Stimulated activated CD4-positive, alpha-beta T cell treated with anti-CD3 and anti-CD28 coated beads, TNF-alpha, amount 100 ng/mL, for 24 hours (primary cell): ENCODE results near the gene TGM5.
A peak's percentile ranks its signal among the peaks of the same experiment; 100 is the strongest.
"Not testable (repeated sequence)": the region's sequence is repeated elsewhere in the genome, so short reads cannot be mapped to it uniquely, and the experiment has no call there.

Source experiments
- DNase-seq, 3 experiments: peaks; one replicate each; pipeline ENCODE4 v3.0.0-alpha.2; 2020; ENCODE audit warnings: low read depth in 3 of 3

Gene TGM5

DNA sequence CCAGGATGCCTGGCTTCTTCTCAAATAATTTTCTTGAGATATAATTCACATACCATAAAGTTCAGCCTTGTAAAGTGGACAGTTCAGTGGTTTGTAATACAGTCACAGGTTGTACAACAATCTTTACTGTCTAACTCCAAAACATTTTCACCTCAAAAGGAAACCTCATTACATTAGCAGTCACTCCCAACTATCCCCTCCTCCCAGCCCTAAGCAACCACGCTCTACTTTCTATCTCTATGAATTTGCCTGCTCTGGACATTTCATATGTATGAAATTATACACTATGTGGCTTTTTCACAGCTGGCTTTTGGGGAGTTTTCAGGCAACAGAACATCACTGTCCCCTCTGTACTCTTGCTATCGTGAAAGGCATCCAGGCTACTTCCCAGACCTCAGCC lies 17.5 kb downstream of the TGM5 start:
- no peak for DNase-seq

DNA sequence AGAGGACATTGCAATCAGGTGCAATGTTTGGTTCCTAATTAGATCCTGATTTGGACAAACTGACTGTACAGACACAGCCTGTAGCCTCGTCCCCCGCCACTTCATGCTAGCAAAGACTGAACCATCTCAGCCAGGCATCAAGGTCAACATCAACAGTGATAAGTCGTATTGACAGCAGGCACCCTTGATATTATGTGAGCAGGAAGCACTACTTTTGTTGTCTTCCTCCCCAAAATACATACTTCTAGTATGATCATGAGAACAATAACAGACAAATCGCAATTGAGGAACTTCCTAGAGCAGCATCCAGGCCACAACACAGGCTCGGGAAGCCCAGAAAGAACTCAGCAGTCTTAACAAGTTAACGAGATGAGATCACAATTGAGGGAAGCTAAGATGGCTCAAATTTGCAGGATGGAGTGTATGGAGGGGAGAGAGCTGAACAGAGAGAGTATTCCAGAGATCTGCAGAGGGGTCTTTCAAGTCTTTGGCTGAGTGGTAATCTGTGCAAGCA lies 20.4 kb downstream of the TGM5 start:
- DNase-seq = no peak

GRCh38 chr15:43244092-43244491 lies 22.6 kb downstream of the TGM5 start:
- no peak for DNase-seq

DNA sequence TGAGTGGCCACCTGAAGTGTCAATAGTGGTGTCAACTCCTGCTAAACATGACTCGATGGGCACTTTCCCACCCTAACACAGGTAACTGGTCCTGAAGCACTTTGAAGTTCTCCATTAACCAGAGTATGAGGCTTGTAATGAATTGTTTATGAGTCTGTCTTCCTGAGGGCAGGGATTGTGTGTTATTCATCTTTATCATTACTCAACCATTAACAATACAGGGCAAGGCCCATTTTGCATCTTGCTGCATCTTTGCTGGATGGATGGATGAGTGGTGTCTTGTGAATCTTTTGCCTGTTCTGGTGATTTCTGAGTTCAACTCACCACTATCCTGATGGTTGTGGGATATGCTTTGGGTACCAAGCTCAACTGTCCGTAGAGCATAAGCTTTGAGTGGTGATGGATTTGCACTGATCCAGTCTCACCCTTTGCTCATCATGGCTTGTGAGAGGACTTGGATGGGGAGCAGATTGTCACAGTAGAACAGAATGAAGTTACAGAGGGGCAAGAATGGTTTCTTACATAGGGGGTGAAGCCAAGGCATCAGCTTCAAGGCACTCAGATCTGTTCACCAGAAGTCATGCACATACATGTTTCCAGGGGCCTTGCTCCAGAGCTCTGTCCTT lies 23.6 kb downstream of the TGM5 start:
- DNase-seq = no peak

- no peak for DNase-seq
Measured at GRCh38 chr15:43242616-43243015, 24.1 kb downstream of the TGM5 start.

DNA sequence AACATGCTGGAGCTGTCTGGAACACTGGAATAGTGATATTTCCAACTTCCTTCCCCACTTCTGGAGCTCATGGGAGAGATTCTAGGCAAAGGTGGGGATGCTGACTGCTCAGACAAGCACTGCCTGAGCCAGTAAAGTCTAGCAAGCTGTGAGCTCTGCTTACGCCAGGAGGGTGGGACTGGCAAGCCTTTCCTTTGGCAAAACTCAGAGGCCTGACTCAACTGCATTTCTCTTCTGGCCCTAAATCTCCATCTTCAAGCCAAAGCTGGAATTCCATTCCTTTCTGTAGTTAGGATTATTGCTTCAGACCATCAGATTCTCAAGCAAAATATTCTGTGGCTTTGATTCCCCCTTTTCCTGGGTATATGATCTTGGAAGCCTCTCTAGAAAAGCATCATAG lies 25.6 kb downstream of the TGM5 start:
- no peak for DNase-seq

DNA sequence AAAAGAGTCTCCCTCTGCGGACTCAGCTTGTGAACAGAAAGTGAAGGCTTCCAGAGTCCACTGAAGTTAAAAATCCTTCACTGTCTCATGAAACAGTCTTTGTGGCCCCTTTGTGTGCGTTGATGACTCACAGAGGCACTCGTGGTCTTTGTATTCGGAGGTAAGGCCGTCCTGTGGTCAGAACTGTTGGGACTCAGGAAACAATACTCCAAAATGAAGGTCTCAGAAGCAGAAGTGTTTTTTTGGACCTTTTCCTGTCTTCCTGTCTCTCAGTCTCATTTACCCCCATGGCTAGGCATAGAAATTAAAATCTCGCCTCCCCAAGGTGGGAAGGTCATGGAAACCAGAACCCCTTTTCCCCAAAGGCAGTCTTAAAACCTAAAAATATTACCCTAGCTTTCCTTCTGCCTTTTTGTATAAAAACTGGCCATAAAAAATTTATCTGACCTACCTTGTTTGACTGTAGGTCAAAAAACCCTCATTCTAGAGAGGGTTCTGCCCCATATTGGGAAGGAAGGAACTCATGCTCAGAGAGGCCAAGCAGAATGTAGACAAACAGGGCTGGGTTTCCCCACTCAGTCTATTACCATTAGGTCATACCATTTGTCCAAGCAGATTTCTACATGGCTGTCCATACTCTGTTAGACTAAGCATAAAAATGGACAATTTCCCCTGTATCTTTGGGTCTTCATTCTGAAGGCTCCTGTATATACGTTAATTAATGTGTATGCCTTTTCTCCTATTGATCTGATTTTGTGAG lies 26.8 kb downstream of the TGM5 start:
- DNase-seq = no peak

- DNase-seq = no peak
Measured at GRCh38 chr15:43238671-43239131, 28.0 kb downstream of the TGM5 start.

- no peak for DNase-seq
Measured at GRCh38 chr15:43237842-43238470, 28.8 kb downstream of the TGM5 start.

DNA sequence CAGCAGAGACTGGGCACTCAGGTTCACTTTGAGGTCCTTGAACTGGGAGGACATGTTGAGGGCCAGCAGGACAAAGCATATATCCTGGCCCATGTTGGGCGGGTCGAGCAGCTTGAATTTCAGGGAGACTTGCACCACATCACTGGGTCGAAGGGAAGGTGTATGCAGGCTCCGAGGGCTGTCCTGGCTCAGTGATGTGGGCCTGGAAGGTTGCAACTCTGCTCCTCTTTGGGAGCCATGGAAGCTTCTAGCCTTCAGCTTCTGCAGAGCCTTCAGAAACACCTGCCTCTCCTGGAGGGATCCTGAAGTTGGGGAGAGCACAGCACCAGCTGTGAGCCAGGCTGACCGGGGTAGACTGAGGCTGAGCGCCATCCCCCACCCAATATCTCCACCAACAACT lies 31.2 kb downstream of the TGM5 start:
- DNase-seq = no peak

DNA sequence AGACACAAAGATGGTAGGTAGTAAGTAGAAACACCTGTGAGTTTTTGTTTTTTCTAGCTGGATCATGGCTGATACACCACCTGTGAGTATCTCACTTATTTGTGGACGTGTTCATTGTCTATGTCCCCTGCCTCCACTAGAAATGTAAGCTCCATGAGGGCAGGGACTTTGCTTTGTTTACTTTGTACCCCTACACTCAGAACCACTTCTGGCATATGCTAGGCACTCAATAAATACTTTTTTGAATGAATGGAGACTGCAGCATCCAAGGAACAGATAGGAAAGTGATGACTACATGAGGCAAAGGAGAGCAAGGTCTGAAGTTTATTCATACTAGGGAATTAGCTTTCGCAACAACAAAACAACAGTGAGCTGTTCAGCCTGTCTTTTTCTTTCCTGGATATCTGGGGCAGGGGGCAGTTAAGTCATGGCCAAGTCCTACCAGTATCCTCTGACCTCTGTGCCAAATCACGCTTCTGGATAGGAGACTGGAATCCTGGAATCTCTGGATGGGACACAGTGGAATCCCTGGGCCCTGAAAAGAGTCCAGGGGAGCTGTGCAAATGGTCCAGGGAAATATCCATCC lies 34.3 kb downstream of the TGM5 start:
- DNase-seq = no peak

DNA sequence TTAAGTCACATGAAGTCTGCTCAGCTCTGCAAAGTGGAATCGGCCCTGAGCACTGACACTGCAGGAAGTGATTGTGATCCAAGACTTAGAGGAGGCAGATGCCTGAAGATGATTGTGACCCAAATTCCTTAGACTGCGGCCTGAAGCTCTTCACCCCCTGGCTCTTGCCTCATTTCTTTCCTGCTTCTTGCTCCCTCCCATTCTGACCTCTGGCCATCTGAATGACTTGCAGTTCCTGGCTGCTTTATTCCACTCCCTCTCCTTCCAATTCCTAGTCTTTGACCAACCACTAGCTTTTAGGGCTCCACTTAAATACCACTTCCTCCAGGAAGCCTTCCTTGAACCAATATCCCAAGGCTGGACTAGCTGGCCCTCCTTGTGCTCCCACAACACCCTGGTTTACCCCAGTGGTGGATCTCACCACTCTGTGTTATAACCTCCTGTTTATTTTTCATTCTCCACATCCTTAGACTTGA lies 36.0 kb downstream of the TGM5 start:
- no peak for DNase-seq

GRCh38 chr15:43229977-43230376 lies 36.8 kb downstream of the TGM5 start:
- no peak for DNase-seq

DNA sequence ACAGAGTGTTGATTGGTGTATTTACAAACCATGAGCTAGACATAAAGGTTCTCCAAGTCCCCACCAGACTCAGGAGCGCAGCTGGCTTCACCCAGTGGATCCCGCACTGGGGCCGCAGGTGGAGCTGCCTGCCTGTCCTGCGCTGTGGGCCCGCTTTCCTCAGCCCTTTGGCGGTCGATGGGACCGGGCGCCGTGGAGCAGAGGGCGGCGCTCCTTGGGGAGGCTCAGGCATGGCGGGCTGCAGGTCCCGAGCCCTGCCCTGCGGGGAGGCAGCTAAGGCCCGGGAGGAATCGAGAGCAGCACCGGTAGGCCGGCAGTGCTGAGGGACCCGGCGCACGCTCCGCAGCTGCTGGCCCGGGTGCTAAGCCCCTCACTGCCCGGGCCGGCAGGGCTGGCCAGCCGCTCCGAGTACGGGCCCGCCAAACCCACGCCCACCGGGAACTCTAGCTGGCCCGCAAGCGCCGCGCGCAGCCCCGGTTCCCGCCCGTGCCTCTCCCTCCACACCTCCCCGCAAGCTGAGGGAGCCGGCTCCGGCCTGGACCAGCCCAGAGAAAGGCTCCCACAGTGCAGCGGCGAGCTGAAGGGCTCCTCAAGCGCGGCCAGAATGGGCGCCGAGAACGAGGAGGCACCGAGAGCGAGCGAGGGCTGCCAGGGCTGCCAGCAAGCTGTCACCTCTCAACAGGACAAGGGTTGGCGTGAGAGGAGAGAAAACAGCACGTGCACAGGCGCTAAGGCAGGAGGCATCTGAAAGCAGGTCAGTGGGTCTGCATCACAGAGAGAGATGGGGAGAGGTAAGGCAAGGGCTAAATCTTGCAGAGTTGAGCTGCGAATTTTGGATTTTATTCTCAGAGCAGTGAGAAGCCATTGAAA lies 40.1 kb downstream of the TGM5 start:
- DNase-seq = no peak

DNA sequence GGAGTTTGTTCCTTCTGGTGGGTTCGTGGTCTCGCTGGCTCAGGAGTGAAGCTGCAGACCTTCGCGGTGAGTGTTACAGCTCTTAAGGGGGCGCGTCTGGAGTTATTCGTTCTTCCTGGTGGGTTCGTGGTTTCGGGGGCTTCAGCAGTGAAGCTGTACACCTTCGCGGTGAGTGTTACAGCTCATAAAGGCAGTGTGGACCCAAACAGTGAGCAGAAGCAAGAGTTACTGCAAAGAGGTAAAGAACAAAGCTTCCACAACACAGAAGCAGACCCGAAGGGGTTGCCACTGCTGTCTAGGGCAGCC lies 40.8 kb downstream of the TGM5 start:
- DNase-seq = not testable (repeated sequence)

- peak; percentile 8 to 22 (median 21) for DNase-seq
Measured at GRCh38 chr15:43225201-43225949, 41.4 kb downstream of the TGM5 start.

DNA sequence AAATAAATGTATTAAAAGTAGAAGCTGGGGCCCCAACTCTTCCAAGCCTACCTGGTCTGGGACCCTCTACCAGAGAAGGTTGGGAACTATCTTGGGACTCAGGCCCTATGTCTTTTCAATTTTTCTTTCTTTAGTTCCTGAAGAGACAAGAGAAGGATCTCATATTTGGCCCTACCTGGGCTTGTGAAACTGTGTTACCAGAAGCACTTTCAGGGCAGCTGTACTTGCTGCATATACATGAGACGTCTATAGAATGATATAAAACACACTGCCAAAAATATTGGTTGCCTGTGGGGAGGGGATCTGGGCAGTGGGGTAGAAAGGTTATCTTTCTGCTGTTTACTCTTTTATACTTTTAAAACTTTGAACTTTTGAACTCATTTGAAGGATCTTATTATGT lies 45.3 kb downstream of the TGM5 start:
- DNase-seq = no peak

DNA sequence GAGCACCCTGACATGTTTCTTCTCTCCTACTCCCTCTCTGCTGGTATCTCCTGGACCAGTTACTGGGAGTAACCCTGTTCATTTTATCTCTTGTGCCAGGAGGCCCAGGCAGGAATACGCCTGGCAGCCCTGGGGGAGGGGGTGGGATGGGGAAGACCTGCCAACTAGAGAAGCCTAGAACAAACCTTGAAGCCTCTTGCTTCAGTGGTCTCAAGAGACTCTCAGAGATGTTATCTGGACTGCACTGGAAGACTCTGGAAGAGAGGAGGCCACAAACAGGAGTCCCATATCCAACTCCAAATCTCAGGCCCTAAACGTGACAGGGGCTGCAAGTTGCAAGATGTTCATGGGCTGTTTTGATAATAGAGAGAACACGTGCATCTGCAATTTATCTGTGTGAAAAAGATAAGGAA lies 45.7 kb downstream of the TGM5 start, which contains the start of gene EPB42:
EPB42 (minus strand) TSS at position 28 of the 413 bp plus-strand sequence. CDS start 193 bp downstream, outside the sequence.
- no peak for DNase-seq

DNA sequence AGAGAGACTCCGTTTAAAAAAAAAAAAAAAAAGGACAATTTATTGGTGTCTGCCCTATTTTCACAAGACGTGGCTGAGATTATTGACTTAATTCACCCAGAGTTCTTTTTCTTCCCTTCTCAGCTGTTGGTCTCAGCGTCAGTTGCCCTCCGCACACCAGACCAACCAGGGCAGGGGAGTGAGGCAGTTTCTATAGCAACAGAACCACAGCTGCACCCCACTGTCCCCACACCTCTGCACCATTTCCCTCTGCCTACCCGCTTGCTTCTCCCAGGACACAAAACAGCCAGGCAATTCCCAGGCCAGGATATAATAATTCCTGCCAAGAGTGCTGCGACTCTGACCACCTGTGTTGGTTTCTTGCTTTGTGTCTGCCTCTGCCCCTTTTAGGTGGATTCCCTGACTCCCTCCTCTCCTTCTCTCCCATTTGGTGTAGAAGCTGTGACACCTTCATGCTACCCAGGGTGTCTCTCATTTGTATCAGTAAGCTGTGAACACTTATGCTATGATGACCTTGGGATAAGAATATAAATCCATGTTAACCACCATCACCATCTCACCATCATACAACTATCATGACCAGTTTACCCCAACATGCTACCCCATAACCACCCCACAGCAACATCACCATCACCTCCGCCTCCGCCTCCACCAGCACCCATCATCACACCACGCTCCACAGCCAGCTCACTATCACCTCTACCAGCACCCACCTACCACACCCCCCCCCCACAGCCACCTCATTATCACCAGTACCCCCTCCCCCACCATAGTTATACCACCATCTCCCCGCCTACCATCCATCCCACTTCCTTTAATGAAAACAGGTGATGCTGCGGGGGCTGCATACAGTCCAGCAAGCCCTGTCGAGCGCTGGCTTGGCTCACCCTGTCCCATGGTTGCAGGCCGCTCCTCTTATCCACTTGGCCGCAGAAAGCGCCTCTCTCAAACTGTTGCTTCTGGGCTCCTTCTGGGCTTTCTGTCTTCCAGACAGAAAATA lies 46.5 kb downstream of the TGM5 start:
- DNase-seq = no peak
